Fibroblast of lung (primary cell): ENCODE data around the gene FBXW11.

Experiments
- EZH2 ChIP-seq: IDR thresholded peaks from 2 replicates; pipeline ENCODE4 v1.5.1; 2012; ENCODE audit warnings: low read length, control low read depth, mild to moderate bottlenecking; ENCODE audit errors: missing control alignments
- TF ChIP-seq, protein P1 (sequence below), 2 donors: IDR thresholded peaks in 1 of 2; conservative IDR thresholded peaks in 1 of 2; 1 replicate in 1 of 2; 2 replicates in 1 of 2; pipeline ENCODE4 v1.5.1; 2011 to 2012; ENCODE audit warnings: low read length in 2 of 2, control low read depth in 1 of 2, inconsistent platforms in 1 of 2, low read depth in 1 of 2, mild to moderate bottlenecking in 1 of 2

- TF ChIP-seq, protein P1, sequence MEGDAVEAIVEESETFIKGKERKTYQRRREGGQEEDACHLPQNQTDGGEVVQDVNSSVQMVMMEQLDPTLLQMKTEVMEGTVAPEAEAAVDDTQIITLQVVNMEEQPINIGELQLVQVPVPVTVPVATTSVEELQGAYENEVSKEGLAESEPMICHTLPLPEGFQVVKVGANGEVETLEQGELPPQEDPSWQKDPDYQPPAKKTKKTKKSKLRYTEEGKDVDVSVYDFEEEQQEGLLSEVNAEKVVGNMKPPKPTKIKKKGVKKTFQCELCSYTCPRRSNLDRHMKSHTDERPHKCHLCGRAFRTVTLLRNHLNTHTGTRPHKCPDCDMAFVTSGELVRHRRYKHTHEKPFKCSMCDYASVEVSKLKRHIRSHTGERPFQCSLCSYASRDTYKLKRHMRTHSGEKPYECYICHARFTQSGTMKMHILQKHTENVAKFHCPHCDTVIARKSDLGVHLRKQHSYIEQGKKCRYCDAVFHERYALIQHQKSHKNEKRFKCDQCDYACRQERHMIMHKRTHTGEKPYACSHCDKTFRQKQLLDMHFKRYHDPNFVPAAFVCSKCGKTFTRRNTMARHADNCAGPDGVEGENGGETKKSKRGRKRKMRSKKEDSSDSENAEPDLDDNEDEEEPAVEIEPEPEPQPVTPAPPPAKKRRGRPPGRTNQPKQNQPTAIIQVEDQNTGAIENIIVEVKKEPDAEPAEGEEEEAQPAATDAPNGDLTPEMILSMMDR (conservative IDR thresholded peaks at IDR 0.05 in 1 of 2, IDR thresholded peaks at IDR 0.05 in 1 of 2; ENCODE audit: low read depth in 1 of 2, low read length in 2 of 2) = no peak
- TF ChIP-seq EZH2 = no peak
These were observed 141.0 kb downstream of the FBXW11 start for GRCh38 chr5:171865471-171865870.
